PFSK-1 (cell line): ENCODE measurements around the gene NSG2. TPM values are rescaled to one million over a fixed set of nuclear protein-coding genes. Genes with fewer than 3 reads are reported as not detected.

Experiments
- FOXP2 ChIP-seq: optimal IDR thresholded peaks from 2 replicates; pipeline ENCODE3; 2011; ENCODE audit warnings: borderline replicate concordance, control low read depth, inconsistent platforms; ENCODE audit not compliant: insufficient read depth; ENCODE audit errors: extremely low read length, extremely low read depth
- POLR2AphosphoS5 ChIP-seq: IDR thresholded peaks from 2 replicates; pipeline ENCODE4 v1.6.1; 2012; ENCODE audit warnings: low read depth, mild to moderate bottlenecking, control low read depth, low read length, moderate library complexity
- REST ChIP-seq, 2 experiments: IDR thresholded peaks; 2 replicates each; pipeline versions ENCODE4 v1.6.1 to v1.8.0; 2011 to 2012; ENCODE audit warnings: low read depth in 2 of 2, low read length in 2 of 2, control low read depth in 1 of 2, inconsistent platforms in 1 of 2, mild to moderate bottlenecking in 1 of 2, moderate library complexity in 1 of 2; ENCODE audit not compliant: insufficient read depth in 1 of 2
- SIN3A ChIP-seq: IDR thresholded peaks from 2 replicates; pipeline ENCODE4 v1.6.1; 2012; ENCODE audit warnings: mild to moderate bottlenecking, low read length, moderate library complexity, borderline replicate concordance; ENCODE audit not compliant: insufficient read depth
- TAF1 ChIP-seq: IDR thresholded peaks from 2 replicates; pipeline ENCODE4 v1.6.1; 2012; ENCODE audit warnings: low read length, control low read depth, borderline replicate concordance; ENCODE audit not compliant: insufficient read depth
- polyA plus RNA-seq: library from polyadenylated mRNA; unstranded; fragments of >200 nt; gene quantifications from one replicate; pipeline ENCODE4 v1.2.1, GENCODE V29; 2012; ENCODE audit warnings: low read depth, missing spikeins; ENCODE audit not compliant: insufficient read length

NSG2 gene
- polyA plus RNA-seq: 0.72 TPM

- TF ChIP-seq SIN3A: peak; percentile 82; the same call in 1 of the 2 replicates
- peak; percentile 97 to 100 for TF ChIP-seq REST (IDR thresholded peaks at IDR 0.05; ENCODE audit: insufficient read depth in 1 of 2, low read depth in 2 of 2, low read length in 2 of 2)
- TF ChIP-seq FOXP2: peak; percentile 89
- no peak for TF ChIP-seq POLR2AphosphoS5
- no peak for TF ChIP-seq TAF1
Measured at GRCh38 chr5:174045470-174046025, at the start of gene NSG2. Gene NSG2 (plus strand): TSS chr5:174045706. CDS start chr5:174046756, 1,050 bp downstream.

- no peak for TF ChIP-seq TAF1
- no peak for TF ChIP-seq REST (IDR thresholded peaks at IDR 0.05; ENCODE audit: insufficient read depth in 1 of 2, low read depth in 2 of 2, low read length in 2 of 2)
- TF ChIP-seq POLR2AphosphoS5: no peak
- TF ChIP-seq FOXP2: no peak
- TF ChIP-seq SIN3A: no peak
Measured at GRCh38 chr5:173997331-173997730, 48.2 kb upstream of the NSG2 start.

- TF ChIP-seq FOXP2 (no peak), POLR2AphosphoS5 (no peak), TAF1 (no peak), SIN3A (no peak), REST (IDR thresholded peaks at IDR 0.05; ENCODE audit: insufficient read depth in 1 of 2, low read depth in 2 of 2, low read length in 2 of 2) (no peak)
Measured at GRCh38 chr5:173998531-173998930, 47.0 kb upstream of the NSG2 start.

- no peak for TF ChIP-seq TAF1
- no peak for TF ChIP-seq POLR2AphosphoS5
- no peak for TF ChIP-seq FOXP2
- no peak for TF ChIP-seq SIN3A
- TF ChIP-seq REST (IDR thresholded peaks at IDR 0.05; ENCODE audit: insufficient read depth in 1 of 2, low read depth in 2 of 2, low read length in 2 of 2): no peak
Measured at GRCh38 chr5:174000076-174000475, 45.4 kb upstream of the NSG2 start.
